ENCODE results near the gene FBXO30. TPM values are rescaled to one million over a fixed set of nuclear protein-coding genes. Genes with fewer than 3 reads are reported as not detected.

Gene FBXO30, protein sequence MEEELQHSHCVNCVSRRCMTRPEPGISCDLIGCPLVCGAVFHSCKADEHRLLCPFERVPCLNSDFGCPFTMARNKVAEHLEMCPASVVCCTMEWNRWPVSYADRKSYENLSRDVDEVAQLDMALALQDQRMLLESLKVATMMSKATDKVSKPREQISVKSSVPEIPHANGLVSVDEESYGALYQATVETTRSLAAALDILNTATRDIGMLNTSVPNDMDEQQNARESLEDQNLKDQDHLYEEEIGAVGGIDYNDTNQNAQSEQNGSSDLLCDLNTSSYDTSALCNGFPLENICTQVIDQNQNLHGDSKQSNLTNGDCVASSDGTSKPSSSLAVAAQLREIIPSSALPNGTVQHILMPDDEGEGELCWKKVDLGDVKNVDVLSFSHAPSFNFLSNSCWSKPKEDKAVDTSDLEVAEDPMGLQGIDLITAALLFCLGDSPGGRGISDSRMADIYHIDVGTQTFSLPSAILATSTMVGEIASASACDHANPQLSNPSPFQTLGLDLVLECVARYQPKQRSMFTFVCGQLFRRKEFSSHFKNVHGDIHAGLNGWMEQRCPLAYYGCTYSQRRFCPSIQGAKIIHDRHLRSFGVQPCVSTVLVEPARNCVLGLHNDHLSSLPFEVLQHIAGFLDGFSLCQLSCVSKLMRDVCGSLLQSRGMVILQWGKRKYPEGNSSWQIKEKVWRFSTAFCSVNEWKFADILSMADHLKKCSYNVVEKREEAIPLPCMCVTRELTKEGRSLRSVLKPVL
- 10 to 100 TPM; 11.1 to 12.8 (median 12.0) TPM for polyA plus RNA-seq (ENCODE audit: insufficient read length in 4 of 4)

- DNase-seq (ENCODE audit: low read depth in 4 of 4, low spot score in 2 of 4) = peak; percentile 82 to 93 (median 86)
Measured at GRCh38 chr6:145814501-145815308, at the start of gene FBXO30. FBXO30 (minus strand) TSS chr6:145814795; CDS start chr6:145806405, 8,390 bp downstream.

GRCh38 chr6:145863988-145864616 is 49.5 kb upstream of the FBXO30 start:
- no peak for DNase-seq (ENCODE audit: low read depth in 4 of 4, low spot score in 2 of 4)

- DNase-seq (ENCODE audit: low read depth in 4 of 4, low spot score in 2 of 4) = no peak
Measured at GRCh38 chr6:145863366-145863765, 48.8 kb upstream of the FBXO30 start.

- DNase-seq (ENCODE audit: low read depth in 4 of 4, low spot score in 2 of 4) = no peak
Measured at GRCh38 chr6:145860562-145860961, 46.0 kb upstream of the FBXO30 start.

- DNase-seq (ENCODE audit: low read depth in 4 of 4, low spot score in 2 of 4) = no peak
Measured at GRCh38 chr6:145850671-145851070, 36.1 kb upstream of the FBXO30 start.

GRCh38 chr6:145848541-145848940 is 33.9 kb upstream of the FBXO30 start:
- DNase-seq (ENCODE audit: low read depth in 4 of 4, low spot score in 2 of 4) = no peak

DNA sequence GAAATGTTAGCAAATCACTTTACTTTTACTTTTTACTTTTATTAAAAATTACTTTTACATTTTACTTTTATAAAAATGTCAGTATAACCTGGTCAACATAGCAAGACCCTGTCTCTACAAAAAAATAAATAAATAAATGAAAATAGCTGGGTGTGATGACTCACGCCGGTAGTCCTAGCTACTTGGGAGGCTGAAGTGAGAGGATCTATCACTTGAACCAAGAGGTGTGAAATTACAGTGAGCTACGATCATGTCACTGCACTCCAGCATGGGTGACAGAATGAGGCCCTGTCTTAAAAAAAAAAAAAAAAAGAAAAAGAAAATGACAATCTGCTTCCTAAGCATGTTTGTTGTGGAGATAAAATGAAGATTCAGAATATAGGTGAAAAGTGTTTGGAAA is 31.0 kb upstream of the FBXO30 start:
- DNase-seq (ENCODE audit: low read depth in 4 of 4, low spot score in 2 of 4) = no peak

GRCh38 chr6:145844933-145845540 is 30.4 kb upstream of the FBXO30 start:
- no peak for DNase-seq (ENCODE audit: low read depth in 4 of 4, low spot score in 2 of 4)

DNA sequence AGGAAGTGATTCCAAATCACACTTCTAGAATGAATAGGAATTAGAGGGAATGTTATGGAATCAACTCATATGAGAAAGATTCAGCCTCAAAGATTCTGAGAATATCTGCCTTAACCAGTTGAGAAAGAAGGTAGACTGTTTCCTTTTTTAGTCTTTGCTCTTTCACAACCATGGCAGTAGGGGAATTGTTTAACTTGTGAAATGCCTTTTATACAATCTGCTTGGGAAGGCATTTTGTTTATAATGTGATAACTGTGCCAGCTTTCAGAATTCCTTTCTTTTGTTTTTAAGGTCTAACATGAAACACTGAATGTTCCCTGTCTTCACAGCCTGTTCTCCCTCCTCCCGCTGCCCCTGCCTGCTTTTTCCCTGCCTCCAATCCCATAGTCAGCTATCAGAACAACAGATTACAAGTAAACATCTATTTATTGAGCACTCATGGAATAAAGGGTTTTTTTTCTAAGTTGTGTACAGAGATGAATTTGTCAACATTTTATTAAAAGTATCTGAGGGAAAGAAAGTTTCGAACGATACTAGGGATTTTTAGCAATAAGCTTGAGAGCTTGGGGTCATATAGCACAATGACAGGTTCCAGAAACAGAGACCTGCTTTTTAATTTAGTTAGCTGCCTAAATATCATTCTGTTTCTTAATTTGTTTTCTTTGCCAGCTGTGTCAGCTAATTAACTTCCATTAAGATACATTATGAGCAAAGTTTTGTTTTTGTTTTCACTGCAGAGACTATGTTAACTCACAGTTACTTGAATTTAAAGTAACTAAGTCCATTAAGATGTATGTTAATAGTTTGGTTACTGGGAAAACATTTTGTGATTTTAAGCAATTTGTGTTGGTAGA is 28.3 kb upstream of the FBXO30 start:
- DNase-seq (ENCODE audit: low read depth in 4 of 4, low spot score in 2 of 4) = no peak

DNA sequence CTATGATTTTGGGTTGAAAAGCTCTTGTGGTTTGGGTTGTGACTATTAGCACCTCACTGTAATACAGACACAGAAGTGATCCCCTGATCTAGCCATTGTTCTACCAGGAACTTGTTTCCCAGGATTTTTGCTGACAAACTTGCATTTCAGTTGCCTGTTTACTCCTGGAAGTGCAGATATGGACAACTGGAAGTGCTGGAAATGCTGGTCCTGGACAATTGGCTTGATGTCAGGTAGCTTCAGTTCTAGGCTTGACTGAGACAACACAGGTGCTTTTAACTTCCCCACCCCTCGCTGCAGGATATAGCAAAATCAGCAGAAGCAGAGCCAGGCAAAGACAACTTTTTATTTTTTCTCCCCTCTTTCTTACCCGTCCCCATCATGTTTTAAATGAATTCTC is 27.1 kb upstream of the FBXO30 start:
- no peak for DNase-seq (ENCODE audit: low read depth in 4 of 4, low spot score in 2 of 4)

GRCh38 chr6:145839653-145840052 is 25.1 kb upstream of the FBXO30 start:
- no peak for DNase-seq (ENCODE audit: low read depth in 4 of 4, low spot score in 2 of 4)

DNA sequence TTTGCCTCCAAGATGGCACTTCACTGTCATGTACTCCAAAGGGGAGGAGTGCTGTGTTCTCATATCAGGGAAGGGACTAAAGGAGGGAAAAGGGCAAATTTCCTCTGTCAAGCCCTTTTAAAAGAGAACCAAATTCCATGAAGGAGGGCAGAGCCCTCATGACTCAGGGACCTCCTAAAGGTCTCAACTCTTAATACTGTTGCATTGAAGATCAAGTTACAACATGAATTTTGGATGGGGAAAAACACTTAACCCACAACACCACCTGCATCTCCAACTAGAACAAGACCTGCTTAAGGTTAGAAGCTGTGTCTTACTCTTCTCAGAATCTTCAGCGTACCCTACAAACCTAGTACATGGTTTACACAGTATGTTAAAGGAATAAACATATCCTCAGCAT is 23.7 kb upstream of the FBXO30 start:
- no peak for DNase-seq (ENCODE audit: low read depth in 4 of 4, low spot score in 2 of 4)

DNA sequence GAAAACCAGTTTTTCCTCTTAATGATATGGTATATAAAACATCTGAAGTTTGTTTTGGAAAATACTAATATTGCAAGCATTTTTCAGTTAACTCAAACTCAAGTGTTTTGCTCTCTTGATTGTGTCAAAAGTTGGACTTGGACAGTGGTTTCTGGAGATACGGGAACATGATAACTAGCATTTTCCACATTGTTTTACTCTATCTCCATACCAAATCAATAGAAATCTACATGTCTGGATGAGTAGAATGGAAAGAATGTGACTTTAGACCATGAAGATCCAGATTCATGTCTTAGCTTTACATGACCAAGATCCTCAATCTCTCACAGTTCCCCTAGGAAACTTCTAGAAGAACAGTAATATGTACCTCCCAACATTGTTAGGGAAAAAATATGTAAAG is 22.2 kb upstream of the FBXO30 start:
- DNase-seq (ENCODE audit: low read depth in 4 of 4, low spot score in 2 of 4) = no peak

- no peak for DNase-seq (ENCODE audit: low read depth in 4 of 4, low spot score in 2 of 4)
Measured at GRCh38 chr6:145836170-145836569, 21.6 kb upstream of the FBXO30 start.

GRCh38 chr6:145830612-145831011 is 16.0 kb upstream of the FBXO30 start:
- DNase-seq (ENCODE audit: low read depth in 4 of 4, low spot score in 2 of 4) = no peak

- no peak for DNase-seq (ENCODE audit: low read depth in 4 of 4, low spot score in 2 of 4)
Measured at GRCh38 chr6:145829950-145830349, 15.4 kb upstream of the FBXO30 start.

DNA sequence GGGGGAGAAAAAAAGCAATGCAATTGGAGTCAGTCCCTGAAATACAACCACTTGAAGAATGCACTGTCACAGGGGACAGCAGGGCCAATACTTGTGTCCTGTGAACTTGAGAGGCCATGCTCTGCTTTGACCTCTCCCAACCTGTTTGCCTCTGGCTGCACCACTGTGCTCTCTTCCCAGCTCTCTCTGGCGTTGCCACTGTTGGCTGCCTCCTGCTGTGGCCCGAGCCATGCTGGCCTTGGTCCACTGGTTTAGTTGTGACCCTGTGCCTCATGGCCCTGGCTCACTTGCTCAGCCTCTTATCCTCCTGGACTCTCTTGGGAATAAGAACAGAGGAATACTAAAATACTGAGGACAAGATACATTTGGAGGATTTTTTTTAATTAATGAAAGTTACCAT is 14.5 kb upstream of the FBXO30 start:
- DNase-seq (ENCODE audit: low read depth in 4 of 4, low spot score in 2 of 4) = no peak

DNA sequence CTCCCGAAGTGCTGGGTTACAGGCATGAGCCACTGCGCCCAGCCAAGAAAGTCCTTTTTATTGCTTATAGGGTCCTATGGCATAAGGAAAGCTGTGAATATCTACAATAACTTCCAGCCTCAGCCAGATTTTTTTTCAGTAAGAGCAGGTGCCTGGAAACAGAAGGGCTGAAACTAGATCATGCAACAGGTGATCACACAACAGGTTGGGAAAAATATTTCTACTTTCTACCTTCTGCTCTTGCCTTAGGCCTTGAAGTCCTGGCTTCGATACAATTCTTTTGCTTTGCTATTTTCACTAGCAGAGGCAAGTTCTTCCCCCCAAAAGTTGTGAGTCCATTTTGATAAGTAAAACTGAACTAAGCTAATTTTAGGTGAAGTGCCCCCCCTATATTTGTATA is 9.7 kb upstream of the FBXO30 start:
- DNase-seq (ENCODE audit: low read depth in 4 of 4, low spot score in 2 of 4) = no peak

GRCh38 chr6:145823328-145823944 is 8.8 kb upstream of the FBXO30 start:
- no peak for DNase-seq (ENCODE audit: low read depth in 4 of 4, low spot score in 2 of 4)

Data from left renal cortex interstitium (tissue), 4 donors.